Islet precursor cell (in vitro differentiated cells): ENCODE measurements around the gene SPDYE1.
A peak's percentile ranks its signal among the peaks of the same experiment; 100 is the strongest.
"Not testable (repeated sequence)": the region's sequence is repeated elsewhere in the genome, so short reads cannot be mapped to it uniquely, and the experiment has no call there.

ENCODE experiments used
- DNase-seq: peaks from one replicate; pipeline ENCODE4 v3.0.0-alpha.2; 2018

SPDYE1 gene

DNA sequence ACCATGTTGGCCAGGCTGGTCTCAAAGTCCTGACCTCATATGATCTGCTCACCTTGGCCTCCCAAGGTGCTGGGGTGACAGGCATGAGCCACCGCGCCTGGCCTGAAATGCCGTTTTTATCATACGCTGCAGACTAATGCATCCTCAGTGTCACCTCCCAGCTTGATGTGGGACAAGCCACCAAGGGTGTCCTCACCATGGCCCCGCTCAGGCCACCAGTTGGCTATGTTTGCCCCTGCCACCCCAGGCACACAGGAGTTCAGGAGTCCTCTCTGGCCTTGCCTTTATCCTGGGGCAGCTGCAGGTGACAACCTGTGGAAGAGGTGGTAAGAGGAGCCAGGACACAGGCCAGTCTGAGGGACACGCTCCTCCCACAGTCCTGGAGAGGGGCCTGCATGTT is 3.0 kb upstream of the SPDYE1 start:
- DNase-seq = not testable (repeated sequence)

DNA sequence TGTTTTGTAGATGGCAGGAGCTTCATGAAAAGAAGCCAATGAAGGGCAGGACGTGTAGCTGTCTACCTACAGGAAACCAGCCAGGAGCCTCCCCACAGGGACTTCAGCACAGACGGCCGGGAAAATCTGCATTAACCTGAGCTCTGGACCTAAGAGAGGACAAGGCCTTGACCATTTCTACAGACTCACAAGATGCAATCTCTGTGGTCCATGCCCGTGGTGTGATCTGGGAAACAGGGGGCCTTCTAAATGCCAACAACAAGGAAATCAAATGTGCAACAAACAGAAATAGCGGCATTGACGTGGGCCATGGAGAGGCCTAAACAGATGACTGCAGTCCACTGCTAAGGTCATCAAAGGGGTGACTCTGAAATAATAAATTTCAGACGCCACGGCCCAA is 14.4 kb downstream of the SPDYE1 start:
- DNase-seq = not testable (repeated sequence)

DNA sequence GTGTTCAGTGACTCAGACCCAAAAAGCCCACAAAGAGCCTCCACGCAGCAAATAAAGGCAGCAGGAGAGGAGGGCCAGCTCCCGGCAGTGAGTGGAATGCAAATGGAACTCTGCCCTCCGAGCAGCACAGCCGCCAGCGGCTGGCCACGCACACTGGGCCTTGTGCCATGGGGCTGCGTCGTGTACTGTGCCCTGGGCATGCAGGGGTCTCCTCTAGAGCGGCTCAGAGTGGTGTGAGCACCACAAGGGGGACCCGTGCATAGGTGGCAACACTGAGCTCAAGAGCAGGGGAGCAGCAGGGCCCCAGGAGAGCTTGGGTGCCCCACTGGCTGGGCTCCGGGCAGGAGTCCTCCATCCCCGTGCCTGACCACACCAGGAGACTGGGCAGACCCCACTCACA is 17.4 kb downstream of the SPDYE1 start:
- not testable (repeated sequence) for DNase-seq

DNA sequence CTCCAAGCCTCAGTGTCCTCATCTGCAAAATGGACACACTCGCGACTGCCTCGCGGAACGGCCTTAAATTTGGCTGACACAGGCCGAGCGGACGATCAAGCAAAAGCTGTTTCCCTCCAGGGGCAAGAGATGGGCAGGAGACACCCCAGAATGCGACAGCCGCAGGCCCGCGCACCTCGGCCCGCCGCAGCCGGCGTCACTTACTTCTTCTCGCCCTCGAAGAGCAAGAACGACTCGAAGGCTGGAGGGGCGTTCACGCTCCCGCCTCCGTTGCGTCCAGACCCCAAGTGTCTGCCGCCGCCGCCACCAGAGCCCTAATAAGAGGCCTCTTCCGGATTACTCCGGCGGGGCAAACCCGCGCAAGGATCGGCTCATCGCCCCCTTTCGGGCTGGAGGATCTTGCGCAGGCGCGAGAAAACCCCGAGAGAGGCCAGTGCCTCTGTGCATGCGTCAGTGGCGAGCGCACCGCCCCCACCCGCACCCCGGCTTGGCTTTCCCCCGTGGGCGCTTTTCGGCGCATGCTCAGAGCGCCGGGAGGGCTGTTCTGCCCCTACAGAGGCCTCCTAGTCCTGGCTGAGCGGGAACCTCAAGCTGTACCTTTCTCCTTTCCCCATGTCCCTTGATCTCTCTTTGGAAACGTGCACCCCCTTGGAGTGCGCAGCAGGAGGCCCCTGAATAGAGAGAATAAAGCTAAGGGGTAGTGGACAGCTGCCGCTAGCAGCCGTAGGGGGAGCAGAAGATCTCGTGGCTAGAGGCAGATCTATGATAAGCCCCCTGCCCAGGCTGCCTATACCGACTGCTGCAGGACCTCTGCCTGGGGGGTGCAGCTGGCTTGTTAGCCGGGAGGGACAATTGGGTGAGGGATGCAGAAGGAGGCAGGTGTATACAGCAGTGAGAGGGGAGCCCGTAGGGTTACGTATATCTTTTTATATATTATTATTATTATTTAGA is 21.4 kb downstream of the SPDYE1 start:
- DNase-seq = peak; percentile 98

DNA sequence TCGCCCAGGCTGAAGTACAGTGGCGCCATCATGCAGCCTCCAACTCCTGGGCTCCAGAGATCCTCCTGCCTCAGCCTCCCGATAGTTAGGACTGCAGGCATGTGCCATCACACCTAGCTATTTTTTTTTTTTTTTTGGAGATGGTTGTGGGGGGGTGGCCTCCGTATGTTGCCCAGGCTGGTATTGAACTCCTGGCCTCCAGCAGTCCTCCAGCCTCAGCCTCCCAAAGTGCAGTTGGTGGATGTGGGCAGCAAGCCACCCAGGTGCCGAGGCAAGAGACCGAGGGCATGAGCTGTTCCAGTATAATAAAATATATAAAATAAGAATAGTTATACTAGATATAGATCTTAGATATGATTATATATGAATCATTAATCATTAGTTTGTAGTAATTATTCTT is 22.1 kb downstream of the SPDYE1 start:
- not testable (repeated sequence) for DNase-seq

DNA sequence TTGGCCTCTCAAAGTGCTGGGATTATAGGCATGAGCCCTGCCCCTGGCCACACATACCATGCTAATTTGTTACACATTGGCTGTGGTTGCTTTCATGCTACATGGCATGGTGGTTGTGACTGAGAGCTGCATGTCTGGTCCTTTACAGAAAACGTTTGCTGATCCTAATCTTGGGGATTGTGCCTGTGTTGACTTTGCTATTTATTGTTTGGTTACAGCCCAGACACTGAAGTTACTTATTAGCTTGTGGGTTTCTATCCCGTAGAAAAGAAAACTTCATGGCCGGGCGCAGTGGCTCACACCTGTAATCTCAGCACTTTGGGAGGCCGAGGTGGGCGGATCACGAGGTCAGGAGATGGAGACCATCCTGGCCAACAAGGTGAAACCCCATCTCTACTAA is 24.4 kb downstream of the SPDYE1 start:
- DNase-seq = not testable (repeated sequence)

DNA sequence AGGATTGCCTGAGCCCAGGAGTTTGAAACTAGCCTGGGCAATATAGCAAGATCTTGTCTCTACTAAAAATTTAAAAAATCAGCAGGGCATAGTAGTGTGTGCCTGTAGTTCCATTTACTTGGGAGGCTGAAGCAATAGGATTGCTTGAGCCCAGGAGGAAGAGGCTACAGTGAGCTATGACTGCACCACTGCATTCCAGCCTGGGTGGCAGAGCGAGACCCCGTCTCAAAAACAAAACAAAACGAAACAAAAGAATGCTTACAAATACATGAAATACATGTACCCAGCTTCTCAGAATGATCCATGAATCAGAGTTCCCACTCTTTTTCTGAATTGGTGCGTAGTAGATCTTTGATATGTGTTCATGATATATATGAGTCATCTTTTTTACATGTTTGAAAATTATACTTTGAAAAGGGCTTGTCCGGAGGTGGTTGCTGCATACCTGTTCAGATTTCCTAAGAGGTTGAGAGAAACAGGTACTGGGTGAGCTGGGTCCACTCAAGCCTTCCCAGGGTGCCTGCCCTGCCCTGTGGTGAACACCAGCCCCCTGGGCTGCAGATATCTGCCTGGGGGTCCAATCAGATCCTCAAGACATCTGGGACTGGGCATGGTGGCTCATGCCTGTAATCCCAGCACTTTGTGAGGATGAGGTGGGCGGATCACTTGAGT is 25.2 kb downstream of the SPDYE1 start:
- DNase-seq = not testable (repeated sequence)

DNA sequence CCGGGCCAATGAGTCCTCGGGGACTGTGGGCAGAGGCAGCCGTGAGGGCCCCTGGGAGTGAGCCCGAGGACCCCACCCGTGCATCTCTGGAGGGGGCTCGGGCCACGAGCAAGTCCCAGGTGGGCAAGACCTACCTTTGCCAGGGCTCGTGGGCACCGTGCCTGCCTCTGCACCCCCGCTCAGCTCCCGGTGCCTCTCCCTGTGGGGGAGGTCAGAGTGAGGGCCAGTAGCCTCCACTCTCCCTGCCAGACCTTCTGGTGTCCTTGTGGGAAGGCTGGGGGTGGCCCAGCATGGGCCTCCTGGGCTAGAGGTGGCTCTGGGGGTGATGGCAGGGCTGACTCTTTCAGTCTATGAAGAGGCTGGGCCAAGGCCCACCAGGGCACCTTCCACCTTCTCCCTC is 31.7 kb downstream of the SPDYE1 start:
- not testable (repeated sequence) for DNase-seq

DNA sequence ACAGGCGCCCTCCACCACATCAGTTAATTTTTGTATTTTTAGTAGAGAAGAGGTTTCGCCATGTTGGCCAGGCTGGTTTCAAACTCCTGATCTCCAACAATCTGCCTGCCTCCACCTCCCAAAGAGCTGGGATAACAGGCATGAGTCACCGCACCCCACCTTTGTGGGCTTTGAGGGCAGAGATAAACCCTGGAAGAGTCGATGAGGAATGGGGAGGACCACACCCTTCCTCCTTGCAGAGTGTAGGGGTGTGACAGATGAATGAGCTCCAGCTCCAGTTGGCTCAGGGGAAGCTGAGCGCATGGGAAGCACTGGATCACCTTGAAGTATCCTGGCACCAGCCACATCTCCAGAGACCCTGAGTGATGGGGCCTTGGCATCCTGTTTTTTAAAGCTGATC is 32.3 kb downstream of the SPDYE1 start:
- not testable (repeated sequence) for DNase-seq

DNA sequence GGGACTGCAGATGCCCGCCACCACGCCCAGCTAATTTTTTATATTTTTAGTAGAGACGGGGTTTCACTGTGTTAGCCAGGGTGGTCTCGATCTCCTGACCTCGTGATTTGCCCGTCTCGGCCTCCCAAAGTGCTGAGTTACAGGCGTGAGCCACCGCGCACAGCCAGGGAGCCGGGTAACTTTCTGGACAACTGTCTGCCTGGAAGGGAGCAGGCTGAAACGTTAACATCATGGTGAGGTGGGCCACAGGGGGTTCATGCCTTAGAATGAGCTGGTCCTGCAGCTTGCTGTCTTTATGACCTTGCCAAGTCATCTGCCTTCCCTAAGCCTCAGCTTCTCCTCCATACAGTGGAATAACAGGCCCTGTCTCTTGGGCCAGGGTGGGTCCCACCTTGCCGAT is 33.6 kb downstream of the SPDYE1 start:
- DNase-seq = not testable (repeated sequence)

DNA sequence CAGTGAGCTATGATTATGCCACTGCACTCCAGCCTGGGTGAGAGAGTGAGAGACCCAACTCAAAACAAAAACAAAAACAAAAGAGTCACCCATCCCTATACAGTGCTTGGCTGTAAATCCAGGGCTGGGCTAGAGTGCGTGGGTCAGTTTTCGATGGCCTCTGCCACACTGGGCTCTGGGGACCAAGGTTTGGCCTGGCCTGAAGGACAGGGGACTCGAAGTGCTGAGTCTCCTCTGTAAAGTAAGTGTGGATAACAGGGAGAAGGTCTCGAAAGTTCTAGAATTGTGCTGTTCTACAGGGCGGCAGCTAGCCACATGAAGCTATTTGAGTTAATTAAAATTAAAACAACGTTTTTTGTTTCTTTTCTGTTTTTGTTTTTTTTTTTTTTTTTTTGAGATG is 34.3 kb downstream of the SPDYE1 start:
- DNase-seq = peak; percentile 7

DNA sequence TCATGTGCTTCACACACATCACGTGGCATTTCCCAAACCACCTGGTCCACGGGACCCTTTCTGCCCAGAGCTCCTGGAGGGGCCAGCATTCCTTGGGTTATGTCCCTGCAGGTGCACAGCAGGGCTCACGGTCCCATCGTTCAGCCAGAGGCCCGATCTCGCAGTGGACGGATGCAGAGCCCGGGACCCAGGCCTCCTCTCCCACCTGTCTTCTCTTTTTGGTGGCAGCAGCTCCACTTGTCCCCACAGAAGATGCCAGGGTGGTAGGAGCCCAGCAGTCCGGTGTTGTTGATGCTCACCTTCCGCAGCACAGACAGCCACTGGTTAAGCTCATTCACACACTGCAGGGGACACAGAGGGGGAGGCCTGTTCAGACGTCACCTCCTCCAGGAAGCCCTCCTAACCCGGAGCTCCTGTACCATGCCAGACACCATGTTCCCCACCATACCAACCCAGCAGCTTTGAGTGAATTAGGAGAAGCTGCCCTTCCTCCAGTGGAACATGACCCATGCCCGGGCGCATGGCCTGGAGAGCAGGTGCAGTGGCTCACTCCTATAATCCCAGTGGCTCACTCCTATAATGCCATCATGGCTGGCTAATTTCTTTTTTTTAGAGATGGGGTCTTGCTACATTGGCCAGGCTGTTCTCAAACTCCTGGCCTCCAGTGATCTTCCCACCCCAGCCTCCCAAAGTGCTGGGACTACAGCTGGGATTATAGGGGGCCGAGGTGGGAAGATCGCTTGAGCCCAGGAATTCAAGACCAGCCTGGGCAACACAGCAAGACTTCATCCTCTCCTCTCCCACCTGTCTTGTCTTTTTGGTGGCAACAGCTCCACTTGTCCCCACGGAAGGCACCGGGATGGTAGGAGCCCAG is 36.5 kb downstream of the SPDYE1 start:
- DNase-seq = peak; percentile 16

DNA sequence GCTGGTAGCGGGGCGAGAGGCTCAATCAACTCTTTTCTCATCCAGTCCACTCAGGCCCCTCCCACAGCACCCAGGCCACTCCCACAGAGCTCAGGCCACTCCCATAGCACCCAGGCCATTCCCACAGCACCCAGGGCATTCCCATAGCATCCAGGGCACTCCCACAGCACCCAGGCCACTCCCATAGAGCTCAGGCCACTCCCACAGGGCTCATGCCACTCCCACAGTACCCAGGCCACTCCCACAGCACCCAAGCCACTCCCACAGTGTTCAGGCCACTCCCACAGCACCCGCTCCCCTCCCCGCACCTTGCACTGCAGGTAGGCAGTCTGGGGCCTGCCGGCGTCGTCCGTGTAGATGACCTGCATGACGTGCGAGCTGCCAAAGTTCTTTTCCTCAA is 38.7 kb downstream of the SPDYE1 start:
- peak; percentile 80 for DNase-seq

DNA sequence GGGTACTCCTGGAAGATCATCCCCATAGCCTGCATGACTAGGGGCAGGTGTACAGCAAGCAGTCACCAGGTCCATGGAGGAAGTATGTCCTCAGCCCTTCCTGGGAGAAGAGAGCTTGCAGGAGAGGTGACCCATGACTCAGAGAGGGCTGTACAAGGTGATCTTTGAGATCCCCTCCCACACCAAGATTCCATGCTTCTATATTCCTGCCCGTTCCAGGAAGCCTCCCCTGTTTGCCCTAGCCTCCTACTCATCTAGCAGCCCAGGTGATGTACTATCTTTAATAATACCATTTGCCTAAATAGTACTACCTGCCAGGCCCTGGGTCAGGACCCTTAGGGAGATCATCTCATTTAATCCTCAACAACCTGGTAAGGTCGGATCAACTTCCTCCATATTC is 40.3 kb downstream of the SPDYE1 start:
- DNase-seq = not testable (repeated sequence)

DNA sequence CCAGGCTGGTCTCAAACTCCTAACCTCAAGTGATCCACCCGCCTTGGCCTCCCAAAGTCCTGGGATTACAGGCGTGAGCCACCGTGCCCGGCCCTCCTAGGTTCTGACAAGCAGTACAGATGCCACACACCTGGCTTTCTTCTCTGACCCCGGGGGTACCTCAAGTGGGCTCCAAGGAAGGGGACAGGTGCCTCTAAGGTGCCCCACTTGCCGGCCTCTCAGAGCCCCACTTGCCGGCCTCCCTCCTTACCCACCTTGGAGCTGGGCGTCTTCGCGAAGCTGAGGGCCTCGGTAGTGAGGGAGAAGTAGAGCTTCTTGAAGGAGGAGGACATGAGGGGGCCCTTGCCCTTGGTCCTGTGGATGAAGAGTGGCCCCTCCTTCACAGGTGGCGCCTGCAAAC is 40.9 kb downstream of the SPDYE1 start:
- not testable (repeated sequence) for DNase-seq

DNA sequence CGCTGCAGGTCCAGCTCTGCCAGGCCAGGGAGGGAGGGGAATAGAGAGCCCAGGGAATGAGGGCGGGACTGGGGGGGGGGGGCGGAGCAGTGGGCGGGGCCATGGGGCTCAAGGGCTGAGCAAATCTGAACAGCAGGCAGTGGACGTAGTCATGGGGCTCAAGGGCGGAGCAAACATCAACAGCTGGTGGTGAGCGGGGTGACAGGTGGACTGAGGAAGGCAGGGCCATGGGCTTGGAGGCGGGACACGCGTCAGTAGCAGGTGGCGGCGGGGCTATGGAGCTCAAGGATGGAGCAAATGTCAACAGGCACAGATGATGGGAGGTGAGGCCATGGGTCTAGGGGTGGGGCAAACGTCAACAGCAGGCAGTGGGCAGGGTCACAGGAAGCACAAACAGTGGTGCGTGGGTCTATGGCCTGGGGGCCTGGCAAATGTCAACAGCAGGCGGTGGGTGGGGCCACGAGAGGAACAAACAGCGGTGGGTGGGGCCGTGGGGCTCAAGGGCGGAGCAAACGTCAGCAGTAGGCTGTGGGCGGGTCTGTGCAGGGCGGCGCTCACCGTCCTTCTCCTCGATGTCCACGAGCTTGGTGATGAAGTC is 41.4 kb downstream of the SPDYE1 start:
- DNase-seq = peak; percentile 96

DNA sequence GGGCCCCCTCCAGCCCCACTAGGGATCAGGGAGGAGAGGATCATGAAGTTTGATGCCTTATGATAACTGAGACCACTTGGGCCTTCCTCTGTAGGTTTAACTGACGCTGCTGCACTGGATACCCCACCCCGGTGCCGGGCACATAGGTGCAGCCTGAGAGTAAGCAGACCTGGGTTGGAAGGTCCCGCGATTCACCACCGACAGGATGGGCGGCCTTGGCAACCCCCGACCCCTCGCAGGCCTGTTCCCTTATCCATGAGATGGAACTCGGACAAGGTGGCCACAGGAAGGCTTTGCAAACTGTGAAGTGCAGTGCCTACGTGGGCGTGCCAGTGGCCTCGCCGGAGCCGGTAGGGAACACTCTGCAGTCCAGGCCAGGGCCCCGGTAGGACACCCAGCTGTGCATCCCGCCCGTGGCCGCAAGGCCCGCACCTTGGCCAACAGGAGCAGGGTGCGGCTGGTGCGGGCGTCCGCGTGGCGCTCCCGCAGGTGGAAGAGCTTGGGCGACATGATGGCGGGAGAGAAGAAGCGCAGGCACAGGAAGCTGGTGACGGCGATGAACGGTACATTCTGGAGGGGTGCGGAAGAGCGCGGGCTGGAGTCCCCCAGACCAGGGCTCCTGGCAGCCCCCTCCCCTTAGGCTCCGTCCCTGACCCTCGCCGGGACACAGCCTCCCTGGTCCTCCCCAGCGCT is 42.2 kb downstream of the SPDYE1 start:
- not testable (repeated sequence) for DNase-seq

DNA sequence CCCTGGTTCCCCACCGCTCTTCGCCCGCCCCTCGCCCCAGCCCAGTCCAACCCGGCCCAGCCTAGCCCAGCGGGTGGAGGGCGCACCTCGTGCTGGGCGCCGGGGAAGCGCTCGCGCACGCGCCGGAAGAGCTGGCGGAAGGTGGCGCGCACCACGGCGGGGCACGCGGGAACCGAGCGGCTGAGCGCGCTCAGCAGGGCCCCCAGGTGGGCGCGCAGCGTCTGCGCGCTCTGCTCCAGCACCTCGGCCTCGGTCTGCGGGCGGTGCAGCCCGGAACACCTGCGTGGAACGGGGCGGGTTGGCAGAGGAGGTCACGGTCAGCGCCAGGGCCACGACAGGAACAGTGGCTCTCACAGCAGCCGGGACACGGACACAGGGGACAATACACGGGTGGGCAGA is 42.8 kb downstream of the SPDYE1 start:
- peak; percentile 53 for DNase-seq

DNA sequence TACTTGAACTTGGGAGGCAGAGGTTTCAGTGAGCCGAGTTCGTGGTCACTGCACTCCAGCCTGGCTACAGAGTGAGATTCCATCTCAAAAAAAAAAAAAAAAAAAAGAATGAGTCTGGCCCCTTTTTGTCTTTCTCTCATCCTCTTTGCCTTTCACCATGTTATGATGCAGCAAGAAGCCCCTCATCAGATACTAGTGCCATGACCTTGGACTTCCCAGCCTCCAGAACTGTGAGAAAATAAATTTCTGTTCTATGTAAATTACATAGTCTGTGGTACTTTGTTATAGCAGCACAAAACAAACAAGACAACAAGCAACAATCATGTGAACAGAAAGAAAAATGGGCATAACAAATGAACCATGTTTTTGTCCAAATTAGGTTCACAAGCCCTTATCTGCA is 44.5 kb downstream of the SPDYE1 start:
- no peak for DNase-seq

DNA sequence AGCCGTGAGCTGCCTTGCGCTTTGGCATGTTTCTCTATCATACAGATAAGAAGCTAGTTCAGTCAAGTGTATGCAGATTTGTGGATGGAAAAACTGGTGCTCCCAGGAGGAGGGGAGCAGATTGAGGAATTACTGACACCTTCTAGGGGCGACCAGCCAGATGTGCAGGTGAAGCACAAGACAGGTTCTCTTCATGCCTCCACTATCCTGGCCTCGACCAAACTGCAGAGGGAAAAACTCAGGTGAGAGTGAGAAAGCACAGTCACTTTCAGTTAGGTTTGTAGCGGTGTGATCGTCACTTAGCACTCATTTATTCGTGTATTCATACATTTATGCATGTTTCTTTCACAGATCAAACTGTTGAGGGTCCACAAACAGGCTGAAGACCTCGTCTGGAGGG is 46.2 kb downstream of the SPDYE1 start:
- no peak for DNase-seq

DNA sequence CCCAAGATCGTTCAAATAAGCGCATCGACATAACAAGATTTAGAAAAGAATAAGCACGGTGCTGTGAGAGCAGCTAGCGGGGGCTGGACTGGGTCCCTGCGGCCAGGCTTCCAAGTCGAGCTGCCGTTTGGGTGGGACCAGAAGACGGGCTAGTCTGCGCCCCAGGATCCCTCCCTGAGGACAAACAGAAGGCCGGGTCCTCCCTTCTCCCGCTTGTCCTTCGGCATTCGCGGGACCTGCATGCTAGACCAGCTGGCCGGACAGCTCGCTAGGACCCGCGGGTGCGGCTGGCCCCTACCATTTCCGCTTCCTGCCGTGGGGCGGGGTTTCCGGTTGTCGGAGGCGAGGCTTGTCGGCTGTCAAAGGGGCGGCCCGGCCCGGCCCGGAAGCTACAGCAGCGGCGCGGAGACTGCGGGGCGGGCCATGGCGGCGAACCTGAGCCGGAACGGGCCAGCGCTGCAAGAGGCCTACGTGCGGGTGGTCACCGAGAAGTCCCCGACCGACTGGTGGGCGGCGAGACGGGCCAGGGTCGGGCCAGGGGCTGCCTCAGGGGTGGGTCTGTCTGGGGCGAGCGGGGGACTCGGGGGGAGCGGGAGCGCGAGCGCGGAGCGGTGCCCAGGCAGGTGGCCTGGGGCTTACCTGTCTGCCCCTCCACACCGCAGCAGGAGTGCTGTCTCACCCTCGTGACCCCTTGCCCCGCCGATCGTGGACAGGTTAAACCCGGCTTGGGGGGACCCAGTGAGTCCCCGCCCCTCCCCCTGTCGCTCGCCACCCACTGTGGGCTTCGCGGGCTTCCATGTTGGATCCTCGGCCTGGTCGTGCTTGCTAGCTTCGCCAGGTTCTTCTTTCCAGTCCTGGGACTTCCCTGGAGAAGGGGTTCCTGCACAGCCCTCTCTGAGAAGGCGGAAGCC is 46.9 kb downstream of the SPDYE1 start, which contains the start of gene DBNL:
Gene DBNL, plus strand, starts transcription at position 388 of the 911 bp plus-strand sequence. Its CDS starts 36 bp downstream, at position 424.
- DNase-seq = peak; percentile 98
